Measurements from ENCODE around the gene PIF1. TPM values are rescaled to one million over a fixed set of nuclear protein-coding genes. Genes with fewer than 3 reads are reported as not detected.

PIF1 gene
- total and polyA plus RNA-seq, 3 experiments from 2014 or later = 0.25 to 14.7 (median 14.6) TPM

- Mint-ChIP-seq H3K4me3 (no peak overlapping the region), H3K4me1 (peaks cover 23 to 25% (median 23%) of the 10 kb centered on the region in 3 donors), H3K9me3 (no peaks in the 10 kb centered on the region), H3K36me3 (peaks cover 0 to 90% (median 9%) of the 10 kb centered on the region in 3 donors), H3K27ac (peak overlapping the region in 3 of 8 donors; percentile 47 to 77 (median 68)), H3K27me3 (no peaks in the 10 kb centered on the region)
- ChIA-PET CTCF (interaction anchor here (1.6 kb wide), 1 partner anchor 11 kb away, joined by 4 read pairs; no protein-coding TSS in a partner anchor), POLR2A (no interaction called here)
- no peak for DNase-seq
- peaks cover 36% of the 10 kb centered on the region for H3K36me3 ChIP-seq (ENCODE audit: insufficient read depth, low read length)
- H3K27ac ChIP-seq (ENCODE audit: low read depth, low read length) = no peak overlapping the region
- no peaks in the 10 kb centered on the region for H3K27me3 ChIP-seq (ENCODE audit: insufficient read depth, low read length, poor library complexity, severe bottlenecking)
- no peak overlapping the region for H3K4me3 ChIP-seq (ENCODE audit: low read length)
- no peaks in the 10 kb centered on the region for H3K9me3 ChIP-seq (ENCODE audit: low read length)
- H3K4me1 ChIP-seq (ENCODE audit: insufficient read depth, low read length) = peaks cover 11% of the 10 kb centered on the region
Observed at GRCh38 chr15:64861960-64862359, 36.5 kb upstream of the PIF1 start.

DNA sequence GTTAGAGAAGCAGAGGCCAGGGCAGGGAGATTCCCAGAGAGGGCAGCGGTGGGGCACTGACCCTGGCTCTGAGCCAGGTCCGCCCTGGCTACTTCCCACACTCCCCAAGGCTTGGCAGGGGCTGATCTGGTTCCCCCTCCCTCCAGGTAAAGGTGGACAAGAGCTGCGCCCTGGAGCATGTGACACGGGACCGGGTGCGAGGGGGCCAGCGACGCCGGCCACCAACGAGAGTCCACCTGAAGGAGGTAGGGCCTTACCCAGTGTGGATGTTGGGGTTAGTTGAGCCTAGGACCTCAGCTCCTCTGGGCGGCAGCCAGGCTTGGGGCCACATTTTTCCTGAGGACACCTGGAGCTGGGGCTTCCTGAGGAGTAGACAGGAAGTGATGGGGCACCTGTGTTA lies 35.9 kb upstream of the PIF1 start:
- no peak overlapping the region for H3K27ac ChIP-seq (ENCODE audit: low read depth, low read length)
- CTCF ChIA-PET = interaction anchor here (1.4 to 1.6 kb wide), 2 partner anchors 10 to 23 kb away, joined by 3 to 4 read pairs; no protein-coding TSS in a partner anchor

GRCh38 chr15:64859226-64859625 lies 33.8 kb upstream of the PIF1 start:
- peak overlapping the region in 4 of 8 donors; percentile 12 to 97 (median 92) for H3K27ac Mint-ChIP-seq
- H3K4me1 Mint-ChIP-seq = peaks cover 44 to 52% (median 49%) of the 10 kb centered on the region in 3 donors
- ChIA-PET POLR2A (interaction anchor here (0.7 kb wide), 1 partner anchor 35 kb away, joined by 3 read pairs; no protein-coding TSS in a partner anchor), CTCF (interaction anchor here (0.7 to 1.4 kb wide), 3 partner anchors 11 to 35 kb away, joined by 3 to 4 read pairs (median 3); no protein-coding TSS in a partner anchor)
- H3K27me3 Mint-ChIP-seq = no peaks in the 10 kb centered on the region
- no peaks in the 10 kb centered on the region for H3K9me3 ChIP-seq (ENCODE audit: low read length)
- H3K36me3 Mint-ChIP-seq = peaks cover 0 to 88% (median 9%) of the 10 kb centered on the region in 3 donors
- no peaks in the 10 kb centered on the region for H3K27me3 ChIP-seq (ENCODE audit: insufficient read depth, low read length, poor library complexity, severe bottlenecking)
- no peak overlapping the region for H3K4me3 ChIP-seq (ENCODE audit: low read length)
- H3K4me1 ChIP-seq (ENCODE audit: insufficient read depth, low read length) = peaks cover 32% of the 10 kb centered on the region
- no peaks in the 10 kb centered on the region for H3K9me3 Mint-ChIP-seq
- H3K4me3 Mint-ChIP-seq = no peak overlapping the region
- peaks cover 41% of the 10 kb centered on the region for H3K36me3 ChIP-seq (ENCODE audit: insufficient read depth, low read length)
- no peak for DNase-seq
- no peak overlapping the region for H3K27ac ChIP-seq (ENCODE audit: low read depth, low read length)

More for the DNA sequence above, 35.9 kb upstream of the PIF1 start:
- Histone ChIP-seq H3K4me1 (ENCODE audit: insufficient read depth, low read length) (peaks cover 17% of the 10 kb centered on the region), H3K36me3 (ENCODE audit: insufficient read depth, low read length) (peaks cover 36% of the 10 kb centered on the region), H3K4me3 (ENCODE audit: low read length) (no peak overlapping the region), H3K9me3 (ENCODE audit: low read length) (no peaks in the 10 kb centered on the region), H3K27me3 (ENCODE audit: insufficient read depth, low read length, poor library complexity, severe bottlenecking) (no peaks in the 10 kb centered on the region)
- no peak overlapping the region for H3K4me3 Mint-ChIP-seq
- peaks cover 0 to 87% (median 9%) of the 10 kb centered on the region in 3 donors for H3K36me3 Mint-ChIP-seq
- no peaks in the 10 kb centered on the region for H3K27me3 Mint-ChIP-seq
- H3K27ac Mint-ChIP-seq = peak overlapping the region in 2 of 8 donors; percentile 64 to 77
- H3K9me3 Mint-ChIP-seq = no peaks in the 10 kb centered on the region
- DNase-seq = no peak
- POLR2A ChIA-PET = no interaction called here
- peaks cover 27 to 31% (median 29%) of the 10 kb centered on the region in 3 donors for H3K4me1 Mint-ChIP-seq

DNA sequence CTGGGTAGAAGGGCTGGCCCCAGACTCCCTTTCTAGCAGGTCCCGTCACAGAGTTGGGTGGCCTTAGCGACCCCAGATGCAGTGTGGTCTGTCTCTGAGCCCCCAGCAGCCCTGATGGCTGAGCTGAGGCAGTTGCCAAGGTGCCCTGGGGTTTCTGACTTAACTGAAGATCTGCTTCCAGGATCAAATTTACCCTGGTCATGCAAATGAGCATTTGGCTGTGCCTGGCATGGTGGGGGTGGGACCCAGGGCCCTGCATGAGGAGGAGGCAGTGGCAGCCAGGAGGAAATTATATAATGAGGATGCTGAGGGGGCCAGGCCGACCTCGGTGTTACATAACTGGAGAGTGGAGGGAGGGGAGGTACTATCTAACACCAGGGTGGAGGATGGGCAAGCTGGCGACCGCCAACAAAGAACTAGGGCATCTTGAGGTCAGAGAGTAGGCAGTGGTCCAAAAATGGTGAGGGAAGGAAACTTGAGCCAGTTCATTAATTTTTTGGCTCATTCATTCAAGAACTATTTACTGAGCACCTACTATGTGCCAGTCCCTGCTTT lies 32.7 kb upstream of the PIF1 start:
- H3K4me3 Mint-ChIP-seq = peak overlapping the region in 5 of 7 donors; percentile 13 to 52 (median 28)
- peaks cover 32% of the 10 kb centered on the region for H3K4me1 ChIP-seq (ENCODE audit: insufficient read depth, low read length)
- peaks cover 44 to 61% (median 58%) of the 10 kb centered on the region in 3 donors for H3K4me1 Mint-ChIP-seq
- H3K27ac ChIP-seq (ENCODE audit: low read depth, low read length) = no peak overlapping the region
- no peaks in the 10 kb centered on the region for H3K27me3 Mint-ChIP-seq
- peak in 2 of 5 donors; percentile 28 to 43 for DNase-seq
- peaks cover 0 to 88% (median 6%) of the 10 kb centered on the region in 3 donors for H3K36me3 Mint-ChIP-seq
- CTCF ChIA-PET = interaction anchor here (0.8 to 1.4 kb wide), 2 partner anchors 36 to 53 kb away, joined by 3 to 4 read pairs; no protein-coding TSS in a partner anchor
- no peaks in the 10 kb centered on the region for H3K9me3 Mint-ChIP-seq
- H3K4me3 ChIP-seq (ENCODE audit: low read length) = no peak overlapping the region
- H3K9me3 ChIP-seq (ENCODE audit: low read length) = no peaks in the 10 kb centered on the region
- H3K27ac Mint-ChIP-seq = peak overlapping the region; percentile 12 to 93 (median 70)
- peaks cover 46% of the 10 kb centered on the region for H3K36me3 ChIP-seq (ENCODE audit: insufficient read depth, low read length)
- no peaks in the 10 kb centered on the region for H3K27me3 ChIP-seq (ENCODE audit: insufficient read depth, low read length, poor library complexity, severe bottlenecking)
- POLR2A ChIA-PET = interaction anchor here (1.2 kb wide), 1 partner anchor 36 kb away, joined by 6 read pairs; no protein-coding TSS in a partner anchor

DNA sequence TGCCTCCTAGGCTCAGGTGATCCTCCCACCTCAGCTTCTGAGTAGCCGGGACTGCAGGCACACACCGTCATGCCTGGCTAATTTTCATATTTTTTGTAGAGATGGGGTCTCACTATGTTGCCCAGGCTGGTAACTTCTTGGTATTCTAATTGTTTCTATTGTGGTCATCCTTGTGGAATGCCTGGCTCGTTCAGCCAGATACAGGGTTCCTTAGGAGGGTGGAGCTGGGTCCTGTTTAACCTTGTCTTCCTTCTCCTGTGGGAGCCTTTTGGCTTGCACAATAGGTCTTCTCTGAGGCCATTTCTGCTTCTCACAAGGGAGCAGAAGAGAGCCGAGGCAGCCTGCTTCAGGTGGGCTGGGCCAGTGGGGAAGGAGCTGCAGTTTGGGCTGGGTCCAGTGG lies 32.0 kb upstream of the PIF1 start:
- Mint-ChIP-seq H3K4me3 (peak overlapping the region in 5 of 7 donors; percentile 14 to 66 (median 52)), H3K9me3 (no peaks in the 10 kb centered on the region), H3K4me1 (peaks cover 44 to 60% (median 58%) of the 10 kb centered on the region in 3 donors), H3K27ac (peak overlapping the region; percentile 12 to 94 (median 76)), H3K27me3 (no peaks in the 10 kb centered on the region), H3K36me3 (peaks cover 0 to 87% (median 5%) of the 10 kb centered on the region in 3 donors)
- H3K36me3 ChIP-seq (ENCODE audit: insufficient read depth, low read length) = peaks cover 46% of the 10 kb centered on the region
- ChIA-PET POLR2A (interaction anchor here (1.2 kb wide), 1 partner anchor 37 kb away, joined by 6 read pairs; no protein-coding TSS in a partner anchor), CTCF (interaction anchor here (0.6 to 1.1 kb wide), 3 partner anchors 21 to 37 kb away, joined by 3 to 4 read pairs (median 3); no protein-coding TSS in a partner anchor)
- no peak overlapping the region for H3K4me3 ChIP-seq (ENCODE audit: low read length)
- H3K27me3 ChIP-seq (ENCODE audit: insufficient read depth, low read length, poor library complexity, severe bottlenecking) = no peaks in the 10 kb centered on the region
- no peak for DNase-seq
- no peak overlapping the region for H3K27ac ChIP-seq (ENCODE audit: low read depth, low read length)
- H3K4me1 ChIP-seq (ENCODE audit: insufficient read depth, low read length) = peaks cover 32% of the 10 kb centered on the region
- no peaks in the 10 kb centered on the region for H3K9me3 ChIP-seq (ENCODE audit: low read length)

- Histone ChIP-seq H3K4me1 (ENCODE audit: insufficient read depth, low read length) (peaks cover 32% of the 10 kb centered on the region), H3K4me3 (ENCODE audit: low read length) (no peak overlapping the region), H3K9me3 (ENCODE audit: low read length) (no peaks in the 10 kb centered on the region), H3K36me3 (ENCODE audit: insufficient read depth, low read length) (peaks cover 46% of the 10 kb centered on the region), H3K27me3 (ENCODE audit: insufficient read depth, low read length, poor library complexity, severe bottlenecking) (no peaks in the 10 kb centered on the region), H3K27ac (ENCODE audit: low read depth, low read length) (peak overlapping the region; percentile 2)
- Mint-ChIP-seq H3K36me3 (peaks cover 0 to 86% (median 7%) of the 10 kb centered on the region in 3 donors), H3K9me3 (no peaks in the 10 kb centered on the region), H3K4me1 (peaks cover 50 to 66% (median 65%) of the 10 kb centered on the region in 3 donors), H3K27me3 (no peaks in the 10 kb centered on the region), H3K27ac (peak overlapping the region; percentile 14 to 94 (median 84)), H3K4me3 (peak overlapping the region in 5 of 7 donors; percentile 15 to 66 (median 57))
- CTCF ChIA-PET = interaction anchor here (0.9 to 1.7 kb wide), 4 partner anchors 16 to 38 kb away, joined by 3 to 4 read pairs (median 4); no protein-coding TSS in a partner anchor
- POLR2A ChIA-PET = no interaction called here
- DNase-seq = no peak
Observed at GRCh38 chr15:64856429-64857145, 31.1 kb upstream of the PIF1 start.

DNA sequence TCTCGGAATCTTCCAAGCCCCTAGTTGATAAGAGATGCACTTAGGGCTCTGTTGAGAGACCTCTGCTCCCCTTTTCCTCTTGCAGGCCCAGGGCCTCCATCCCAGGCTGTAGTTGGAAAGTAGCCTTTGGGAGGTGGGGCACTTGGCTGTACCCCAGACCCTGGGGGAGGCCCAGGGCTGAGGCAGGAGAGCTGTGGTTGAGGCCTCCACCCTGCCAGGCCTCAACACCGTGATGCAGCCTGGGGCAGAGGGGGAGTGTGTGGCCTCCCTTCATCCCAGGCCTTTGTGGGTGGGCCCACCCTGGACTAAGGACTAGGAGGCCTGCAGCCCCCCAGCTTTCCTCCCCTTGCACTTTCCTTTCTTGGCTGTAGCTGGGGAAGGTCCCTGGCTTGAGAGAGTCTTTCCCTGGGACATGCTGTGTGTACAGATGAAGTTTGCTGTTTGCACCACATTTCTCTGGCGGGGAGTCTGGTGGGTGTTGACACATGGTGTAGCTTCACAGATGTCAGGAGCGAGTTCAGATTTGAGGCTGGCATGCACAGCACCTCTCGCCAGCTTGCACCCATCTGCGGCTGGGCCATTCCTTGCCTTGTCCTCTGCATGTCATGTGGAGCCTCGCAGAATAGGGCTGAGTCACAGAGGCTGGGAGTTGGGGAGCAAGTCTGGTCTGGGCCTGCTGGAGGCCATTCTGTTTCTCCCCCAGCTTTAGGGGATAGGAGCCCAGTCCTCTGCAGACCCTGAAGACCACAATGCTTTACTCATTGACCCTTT lies 29.9 kb upstream of the PIF1 start:
- H3K27ac ChIP-seq (ENCODE audit: low read depth, low read length) = no peak overlapping the region
- ChIA-PET CTCF (interaction anchor here (1.1 to 1.7 kb wide), 3 partner anchors 15 to 32 kb away, joined by 3 to 4 read pairs (median 3); no protein-coding TSS in a partner anchor), POLR2A (no interaction called here)
- no peaks in the 10 kb centered on the region for H3K9me3 ChIP-seq (ENCODE audit: low read length)
- Mint-ChIP-seq H3K36me3 (peaks cover 0 to 86% (median 9%) of the 10 kb centered on the region in 3 donors), H3K27ac (peak overlapping the region; percentile 8 to 94 (median 73)), H3K9me3 (no peaks in the 10 kb centered on the region), H3K4me1 (peaks cover 56 to 78% (median 77%) of the 10 kb centered on the region in 3 donors), H3K4me3 (peak overlapping the region in 3 of 7 donors; percentile 44 to 58 (median 45)), H3K27me3 (no peaks in the 10 kb centered on the region)
- H3K4me1 ChIP-seq (ENCODE audit: insufficient read depth, low read length) = peaks cover 32% of the 10 kb centered on the region
- no peak for DNase-seq
- no peaks in the 10 kb centered on the region for H3K27me3 ChIP-seq (ENCODE audit: insufficient read depth, low read length, poor library complexity, severe bottlenecking)
- peaks cover 37% of the 10 kb centered on the region for H3K36me3 ChIP-seq (ENCODE audit: insufficient read depth, low read length)
- H3K4me3 ChIP-seq (ENCODE audit: low read length) = no peak overlapping the region
